ENCODE data around the gene PRKG2. TPM values are rescaled to one million over a fixed set of nuclear protein-coding genes. Genes with fewer than 3 reads are reported as not detected.

PRKG2 gene
- polyA plus RNA-seq, 1 donor from 2014 or later, result 0.16 TPM

Other genes starting within 250 kb of the PRKG2 start
- 1.5 and 2.7 TPM in 2 replicates for gene BMP3, start 184.5 kb downstream of the PRKG2 start, polyA plus RNA-seq

All from neural cell (in vitro differentiated cells).